ENCODE measurements around the gene PDE6D.
"Not testable (repeated sequence)": the region's sequence is repeated elsewhere in the genome, so short reads cannot be mapped to it uniquely, and the experiment has no call there.

Gene PDE6D

GRCh38 chr2:231718799-231719198, 62.3 kb downstream of the PDE6D start:
- no peak for DNase-seq

DNA sequence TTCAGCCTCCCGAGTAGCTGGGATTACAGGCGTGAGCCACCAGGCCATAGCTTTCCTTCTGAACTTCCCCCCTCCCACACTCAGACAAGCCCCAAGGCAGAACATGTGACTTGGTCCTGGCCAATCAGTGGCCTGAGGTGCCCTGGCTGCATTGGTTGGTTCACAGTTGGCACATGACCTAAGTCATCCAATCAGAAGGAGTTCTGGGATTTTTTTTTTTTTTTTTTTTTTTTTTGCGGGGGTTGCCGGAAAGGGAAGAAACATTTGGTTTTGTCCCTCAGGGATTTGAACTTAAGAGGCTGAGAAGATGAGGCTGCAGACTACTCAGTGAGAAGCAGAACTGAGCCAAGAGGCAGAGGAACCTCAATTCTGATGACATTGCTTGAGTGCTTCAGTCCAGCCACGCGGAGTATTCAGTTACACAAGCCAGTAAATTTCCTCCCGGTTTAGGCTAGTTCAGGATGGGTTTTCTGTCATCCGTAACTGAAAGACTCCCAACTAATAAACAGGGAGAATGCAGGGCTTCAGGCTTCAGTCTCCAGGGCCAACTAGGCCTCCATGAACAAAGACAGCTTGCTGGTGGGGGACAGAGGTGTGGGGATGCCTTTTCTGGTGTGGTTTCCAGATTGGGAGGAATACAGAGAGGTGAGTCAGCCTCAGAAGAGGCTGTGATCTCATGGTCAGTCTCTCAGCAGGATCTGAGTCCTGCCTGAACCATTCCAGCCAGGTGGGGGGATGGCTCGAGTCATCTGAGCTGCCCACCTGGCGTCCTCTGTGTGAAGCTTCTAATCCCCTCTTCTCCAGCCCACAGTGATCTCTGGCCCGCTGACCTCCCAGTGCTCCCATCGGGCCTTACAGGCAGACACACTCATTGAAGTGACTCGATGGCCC, 63.6 kb downstream of the PDE6D start:
- no peak for DNase-seq

- DNase-seq = no peak
Observed at GRCh38 chr2:231716666-231717280, 64.3 kb downstream of the PDE6D start.

- no peak for DNase-seq
Observed at GRCh38 chr2:231715988-231716616, 65.0 kb downstream of the PDE6D start.

DNA sequence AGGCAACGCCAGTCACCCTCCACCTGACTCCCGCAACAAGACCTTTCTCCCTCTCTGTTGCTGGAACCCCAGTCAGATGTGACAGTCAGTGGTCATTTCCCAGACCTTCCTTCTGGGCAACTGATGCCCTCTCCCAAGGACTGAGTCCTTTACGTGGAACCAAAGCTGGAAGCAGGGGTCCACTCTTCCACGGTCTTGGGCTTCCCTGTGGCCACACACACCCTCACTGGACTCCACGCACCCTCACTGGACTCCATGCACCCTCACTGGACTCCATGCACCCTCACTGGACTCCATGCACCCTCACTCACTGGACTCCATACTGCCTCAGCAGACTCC, 65.6 kb downstream of the PDE6D start:
- DNase-seq = no peak

- peak; percentile 51 for DNase-seq
Observed at GRCh38 chr2:231714639-231715498, 66.2 kb downstream of the PDE6D start.

DNA sequence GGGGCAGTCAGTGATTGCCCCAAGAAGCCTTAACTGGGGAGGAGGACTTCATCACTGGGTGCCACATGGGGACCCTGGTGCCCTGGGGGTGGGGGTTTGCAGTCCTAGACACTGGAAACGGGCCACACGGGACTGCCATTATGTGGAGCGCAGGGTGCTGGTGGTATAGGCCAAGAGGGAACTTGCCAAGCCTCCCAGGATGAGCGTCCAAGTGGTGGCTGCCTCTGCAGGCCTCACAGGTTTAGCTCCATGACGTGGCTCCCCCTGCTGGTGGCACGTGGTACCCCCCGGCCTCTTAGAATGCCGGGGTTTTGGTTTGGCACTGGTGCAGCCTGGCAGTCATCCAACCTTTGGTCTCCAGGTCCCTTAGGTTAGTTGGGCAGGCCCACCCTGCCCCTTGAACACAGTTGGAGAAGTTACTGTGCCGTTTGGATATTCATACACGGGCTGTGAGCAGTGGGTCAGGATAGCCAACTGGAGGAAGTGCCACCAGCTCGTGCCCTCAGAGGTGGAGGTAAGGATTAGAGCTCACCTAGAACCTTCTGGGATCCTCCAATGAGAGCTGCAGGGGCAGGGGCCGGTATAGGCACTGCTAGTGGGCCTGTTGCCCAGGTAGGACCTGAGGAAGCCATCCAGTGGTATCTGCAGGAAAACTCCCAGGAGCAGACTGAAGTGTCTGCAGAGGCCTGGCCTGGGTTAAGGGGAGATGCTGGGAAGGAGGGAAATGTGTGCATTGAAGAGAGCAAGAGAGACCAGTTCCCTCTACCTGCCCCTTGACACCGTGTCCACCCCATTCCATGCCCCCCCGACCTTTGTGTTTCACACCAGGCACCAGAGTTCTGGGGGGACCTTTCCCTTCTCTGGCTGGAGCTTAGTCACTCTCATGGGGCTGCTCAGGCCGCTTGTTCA, 67.1 kb downstream of the PDE6D start:
- peak; percentile 71 for DNase-seq

GRCh38 chr2:231713406-231713729, 67.7 kb downstream of the PDE6D start:
- DNase-seq = not testable (repeated sequence)

DNA sequence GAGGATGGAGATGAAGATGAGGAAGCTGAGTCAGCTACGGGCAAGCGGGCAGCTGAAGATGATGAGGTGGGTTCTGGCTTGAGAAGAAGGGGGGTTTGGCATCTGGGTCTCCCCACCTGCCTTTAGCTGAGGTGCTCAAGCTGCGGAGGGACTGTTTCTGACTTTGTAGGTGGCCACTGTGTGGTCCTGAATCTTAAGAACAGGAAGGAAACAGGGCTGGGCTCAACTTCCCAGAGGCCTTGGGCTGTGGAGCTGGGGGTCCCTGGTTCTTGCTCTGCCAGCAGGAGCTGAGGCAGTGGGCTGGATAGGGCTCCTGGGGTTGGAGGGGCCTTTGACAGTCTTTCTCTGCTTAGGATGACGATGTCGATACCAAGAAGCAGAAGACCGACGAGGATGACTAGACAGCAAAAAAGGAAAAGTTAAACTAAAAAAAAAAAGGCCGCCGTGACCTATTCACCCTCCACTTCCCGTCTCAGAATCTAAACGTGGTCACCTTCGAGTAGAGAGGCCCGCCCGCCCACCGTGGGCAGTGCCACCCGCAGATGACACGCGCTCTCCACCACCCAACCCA, 68.5 kb downstream of the PDE6D start:
- DNase-seq = not testable (repeated sequence)

DNA sequence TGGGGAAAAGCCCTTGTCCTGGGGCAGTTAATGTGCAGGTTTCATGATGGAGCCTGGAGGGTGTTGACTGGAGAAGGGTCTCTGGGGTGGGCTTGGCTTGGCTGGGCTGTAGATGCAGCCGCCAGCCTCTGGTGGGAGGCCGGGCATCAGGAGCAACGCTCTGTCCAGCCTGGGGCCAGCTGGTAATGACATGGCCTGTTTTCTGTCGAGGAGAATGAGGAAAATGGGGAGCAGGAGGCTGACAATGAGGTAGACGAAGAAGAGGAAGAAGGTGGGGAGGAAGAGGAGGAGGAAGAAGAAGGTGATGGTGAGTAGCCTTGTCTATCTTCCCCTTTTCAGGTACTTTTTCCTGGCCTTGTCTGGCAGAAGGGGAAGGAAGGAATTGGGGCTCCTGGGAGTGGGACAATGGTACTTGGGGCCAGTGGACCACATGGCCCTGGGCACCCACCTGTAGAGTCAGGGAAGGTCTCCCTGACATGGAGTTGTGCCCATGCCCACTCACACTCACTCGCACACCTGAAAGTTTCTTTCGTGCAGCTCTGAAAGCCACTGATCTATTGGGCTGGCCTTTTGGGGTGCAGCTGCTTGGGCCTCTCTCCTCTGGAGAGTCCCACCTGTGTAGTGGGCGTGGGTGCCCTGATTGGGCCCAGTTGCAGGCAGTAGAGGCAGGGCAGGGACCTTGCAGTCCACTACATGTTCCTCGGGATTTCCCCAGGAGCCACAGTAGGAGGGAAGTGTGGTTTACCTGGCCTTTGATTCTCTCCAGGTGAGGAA, 69.2 kb downstream of the PDE6D start:
- no peak for DNase-seq

DNA sequence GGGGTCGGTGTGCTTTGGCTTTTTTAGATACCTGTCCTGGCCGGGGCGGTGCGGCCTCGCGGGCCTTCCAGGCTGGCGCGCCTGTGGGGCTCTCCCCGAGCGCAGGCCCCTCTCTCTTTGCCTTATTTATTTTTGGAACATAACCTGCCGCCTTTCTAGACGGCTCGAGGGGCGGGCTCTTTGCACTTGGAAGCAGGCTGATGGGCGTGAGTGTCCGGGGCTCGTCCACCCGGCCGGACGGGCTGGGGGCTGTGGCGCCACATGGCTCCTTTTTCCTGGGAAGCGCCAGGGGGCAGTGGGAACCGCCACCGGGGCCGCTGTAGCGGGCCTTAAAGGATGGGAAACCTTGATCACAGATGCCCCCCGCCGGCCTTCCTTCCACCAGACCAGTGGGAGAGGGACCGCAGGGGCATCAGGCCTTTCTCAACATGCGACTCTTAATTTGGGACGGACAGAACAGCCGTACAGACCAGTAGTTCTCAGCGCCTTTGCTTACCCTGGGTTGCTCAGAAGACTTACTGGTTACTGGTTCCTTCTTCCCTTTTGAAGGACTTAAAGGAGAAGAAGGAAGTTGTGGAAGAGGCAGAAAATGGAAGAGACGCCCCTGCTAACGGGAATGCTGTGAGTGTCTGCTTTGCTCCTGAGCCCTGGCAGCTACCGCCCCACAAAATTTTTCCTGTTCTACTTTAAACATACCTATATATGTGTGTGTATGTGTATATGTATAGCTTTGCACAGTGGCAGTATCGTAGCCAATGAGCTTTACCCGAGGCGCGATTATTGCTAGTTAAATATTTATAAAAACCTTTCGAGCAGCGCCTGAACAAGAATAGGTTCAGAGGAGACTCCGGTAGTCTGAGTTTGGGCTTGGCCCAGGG, 70.0 kb downstream of the PDE6D start:
- DNase-seq = no peak

DNA sequence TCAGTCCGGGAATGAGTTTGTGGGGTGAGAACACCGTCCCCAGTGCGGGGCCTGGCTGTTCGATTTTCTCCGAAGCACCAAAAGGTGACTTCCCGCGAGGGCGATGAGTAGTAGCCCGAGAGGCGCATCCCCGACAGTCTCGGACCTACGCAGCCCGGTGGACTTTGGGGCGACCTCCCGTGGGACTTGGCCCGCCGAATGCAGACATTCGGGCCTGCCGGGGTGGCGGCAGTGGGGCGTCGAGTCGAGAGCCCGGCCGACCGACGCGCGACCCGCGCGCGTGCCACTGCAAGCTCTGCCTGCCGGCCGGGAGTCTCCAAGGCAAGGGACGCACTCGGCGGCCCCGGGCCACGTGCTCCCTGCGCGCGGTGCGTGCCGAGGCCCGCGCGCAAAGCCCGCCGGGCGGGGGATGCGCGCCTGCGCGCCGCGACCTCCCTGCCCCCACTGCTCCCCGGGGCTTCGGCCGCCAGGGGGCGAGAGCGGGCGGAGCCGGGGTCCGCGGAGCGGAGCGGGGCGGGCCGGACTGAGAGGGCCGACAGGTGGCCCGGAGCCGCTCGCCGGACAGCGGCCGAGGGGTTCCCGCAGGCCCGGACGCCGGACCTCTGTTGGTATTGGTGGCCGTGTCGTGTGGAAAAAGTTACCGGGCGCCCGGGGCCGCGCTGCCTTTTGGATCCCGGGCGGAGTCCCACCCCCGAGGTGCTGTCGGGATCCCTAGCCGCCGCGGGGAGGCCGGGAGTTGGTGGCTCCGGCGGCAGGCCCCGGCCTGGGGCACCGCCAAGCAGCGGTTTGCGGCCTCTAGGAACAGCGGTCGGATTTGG, 70.9 kb downstream of the PDE6D start:
- DNase-seq = peak; percentile 82

GRCh38 chr2:231709636-231709980, 71.5 kb downstream of the PDE6D start:
- peak; percentile 25 for DNase-seq

- peak; percentile 32 for DNase-seq
Observed at GRCh38 chr2:231708773-231709635, 72.1 kb downstream of the PDE6D start.

GRCh38 chr2:231707927-231708772, 72.9 kb downstream of the PDE6D start, which contains the start of gene PTMA:
Gene PTMA, plus strand, starts transcription at chr2:231708525. Its CDS starts 182 bp downstream, at chr2:231708707.
- DNase-seq = peak; percentile 99

DNA sequence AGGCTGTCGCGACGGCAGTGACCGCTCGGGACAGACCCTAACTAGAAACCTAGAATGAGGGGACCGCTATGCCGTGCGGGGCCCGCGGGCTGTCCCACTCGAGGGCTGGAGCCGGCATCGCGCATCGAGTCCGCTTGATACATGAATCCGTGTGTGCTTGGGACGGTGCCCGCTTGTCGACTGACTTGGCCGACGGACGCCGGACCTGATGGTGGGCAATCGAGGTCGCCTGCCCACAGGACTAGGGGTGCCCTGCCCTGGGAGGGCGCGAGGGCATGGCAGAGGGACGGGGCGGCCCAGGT, 73.5 kb downstream of the PDE6D start:
- DNase-seq = no peak

All from NCI-H774 (cell line).